ENCODE measurements around the gene KRT40.
A peak's percentile ranks its signal among the peaks of the same experiment; 100 is the strongest.

KRT40 gene

GRCh38 chr17:40974366-40974765 lies 9.8 kb downstream of the KRT40 start:
- TF ChIP-seq CTCF (conservative IDR thresholded peaks at IDR 0.05; ENCODE audit: control insufficient read depth, insufficient read depth, low read depth, low read length), result no peak
- DNase-seq (ENCODE audit: low read depth), result no peak

GRCh38 chr17:40967582-40967981 lies 16.5 kb downstream of the KRT40 start:
- no peak for TF ChIP-seq CTCF (conservative IDR thresholded peaks at IDR 0.05; ENCODE audit: control insufficient read depth, insufficient read depth, low read depth, low read length)
- no peak overlapping the region for H3K4me3 ChIP-seq (ENCODE audit: control insufficient read depth, low read depth, low read length)
- DNase-seq (ENCODE audit: low read depth), result no peak

More at GRCh38 chr17:40974366-40974765, 9.8 kb downstream of the KRT40 start:
- no peak overlapping the region for H3K4me3 ChIP-seq (ENCODE audit: control insufficient read depth, low read depth, low read length)

GRCh38 chr17:40966848-40967247 lies 17.3 kb downstream of the KRT40 start, which contains the start of gene KRT39:
Gene KRT39, minus strand, starts transcription at chr17:40966948. Its CDS starts 92 bp downstream, at chr17:40966856.
- DNase-seq (ENCODE audit: low read depth), result no peak
- no peak for TF ChIP-seq CTCF (conservative IDR thresholded peaks at IDR 0.05; ENCODE audit: control insufficient read depth, insufficient read depth, low read depth, low read length)
- H3K4me3 ChIP-seq (ENCODE audit: control insufficient read depth, low read depth, low read length), result no peak within 1 kb of the TSS

- H3K4me3 ChIP-seq (ENCODE audit: control insufficient read depth, low read depth, low read length), result no peak overlapping the region
Observed at GRCh38 chr17:40963838-40964237, 20.3 kb downstream of the KRT40 start.

GRCh38 chr17:40962059-40962561 lies 22.0 kb downstream of the KRT40 start:
- no peak for DNase-seq (ENCODE audit: low read depth)
- no peak for TF ChIP-seq CTCF (conservative IDR thresholded peaks at IDR 0.05; ENCODE audit: control insufficient read depth, insufficient read depth, low read depth, low read length)
- no peak overlapping the region for H3K4me3 ChIP-seq (ENCODE audit: control insufficient read depth, low read depth, low read length)

More at GRCh38 chr17:40963838-40964237, 20.3 kb downstream of the KRT40 start:
- DNase-seq (ENCODE audit: low read depth), result peak; percentile 59
- TF ChIP-seq CTCF (conservative IDR thresholded peaks at IDR 0.05; ENCODE audit: control insufficient read depth, insufficient read depth, low read depth, low read length), result peak; percentile 80

- no peak overlapping the region for H3K4me3 ChIP-seq (ENCODE audit: control insufficient read depth, low read depth, low read length)
- no peak for TF ChIP-seq CTCF (conservative IDR thresholded peaks at IDR 0.05; ENCODE audit: control insufficient read depth, insufficient read depth, low read depth, low read length)
- no peak for DNase-seq (ENCODE audit: low read depth)
Observed at GRCh38 chr17:40961591-40961990, 22.5 kb downstream of the KRT40 start.

- no peak for TF ChIP-seq CTCF (conservative IDR thresholded peaks at IDR 0.05; ENCODE audit: control insufficient read depth, insufficient read depth, low read depth, low read length)
- DNase-seq (ENCODE audit: low read depth), result peak; percentile 11
- H3K4me3 ChIP-seq (ENCODE audit: control insufficient read depth, low read depth, low read length), result no peak overlapping the region
Observed at GRCh38 chr17:40960144-40960543, 24.0 kb downstream of the KRT40 start.
